Adrenal gland (tissue), 12 donors: ENCODE measurements around the gene EHMT1. TPM values are rescaled to one million over a fixed set of nuclear protein-coding genes. Genes with fewer than 3 reads are reported as not detected.

Source experiments
- DNase-seq, 7 donors: peaks; one replicate each; pipeline ENCODE4 v3.0.0-alpha.2; 2019 to 2020
- H3K27ac ChIP-seq, 5 donors: fragments of 200-600 bp; sonication (generic) in 4 of 5; 1 replicate in 3 of 5; 2 replicates in 2 of 5; pipeline versions ENCODE4 v1.5.1 to v1.8.0; 2016 to 2020; ENCODE audit warnings: mild to moderate bottlenecking in 1 of 5
- H3K27me3 ChIP-seq: fragments of 200-600 bp; 2 replicates; pipeline ENCODE4 v1.8.0; 2021
- H3K36me3 ChIP-seq, 2 donors: fragments of 200-600 bp; replicated peaks in 1 of 2; 1 replicate in 1 of 2; 2 replicates in 1 of 2; pipeline versions ENCODE4 v1.5.1 to v1.8.0; 2018 to 2022
- H3K4me1 ChIP-seq, 2 donors: fragments of 200-600 bp; replicated peaks in 1 of 2; 1 replicate in 1 of 2; 2 replicates in 1 of 2; pipeline versions ENCODE4 v1.5.1 to v1.8.0; 2018 to 2021
- H3K4me3 ChIP-seq, 4 donors: fragments of 200-600 bp; sonication (generic) in 3 of 4; one replicate each; pipeline ENCODE4 v1.5.1; 2016 to 2018
- H3K9me3 ChIP-seq, 3 donors: fragments of 200-600 bp; sonication (generic) in 1 of 3; replicated peaks in 1 of 3; 1 replicate in 2 of 3; 2 replicates in 1 of 3; pipeline versions ENCODE4 v1.5.1 to v1.8.0; 2016 to 2021
- CTCF ChIP-seq, 6 experiments: fragments of 450-650 bp in 4 of 6; fragments of 200-600 bp in 2 of 6; sonication (generic) in 1 of 6; IDR thresholded peaks; 1 replicate in 5 of 6; 2 replicates in 1 of 6; pipeline versions ENCODE4 v1.5.1 to v1.8.0; 2016 to 2021; ENCODE audit warnings: antibody characterized with exemption in 6 of 6, mild to moderate bottlenecking in 2 of 6, moderate library complexity in 1 of 6
- POLR2A ChIP-seq, 2 donors: fragments of 450-650 bp; IDR thresholded peaks; one replicate each; pipeline ENCODE4 v1.6.1; 2017; ENCODE audit warnings: antibody characterized with exemption in 2 of 2, mild to moderate bottlenecking in 2 of 2, moderate library complexity in 1 of 2
- WGBS, 4 donors: extraction: QIAGEN DNeasy Blood & Tissue Kit in 2 of 4; methylation state at CpG; one replicate each; pipeline versions ENCODE4 v1.1.5 to v1.1.7; 2013 to 2017; 5-methylcytosine and 5-hydroxymethylcytosine counted together
- intact Hi-C, 2 donors: fragments of 100-400 bp; cut with DNase I; formaldehyde crosslinking; loops; one replicate each; pipeline versions ENCODE4 v1.14.1 to v1.15.0; 2022 to 2023
- polyA plus RNA-seq, 3 donors: library from polyadenylated mRNA; stranded (reverse); fragments of 200-250 nt in 2 of 3; fragments of 350-450 nt in 1 of 3; fragmentation: Illumina TruSeq in 1 of 3; extraction: RNeasy Lipid Tissue Mini Kit (QIAGEN cat#74804) in 1 of 3; gene quantifications; one replicate each; pipeline ENCODE4 v1.2.3, GENCODE V29; 2013 to 2014
- total RNA-seq, 9 donors: library from RNA; depleted of rRNA in 4 of 9; stranded (reverse); fragments of >200 nt in 4 of 9; fragments of 120-200 nt in 1 of 9; fragmentation: NEBNext Ultra II Directional in 1 of 9; extraction: Animal tissue kit (Norgen Biotek cat#: 25700) in 1 of 9; gene quantifications; one replicate each; pipeline versions ENCODE4 v1.1.0 to v1.2.4, GENCODE V29; 2013 to 2023
- donor health status: healthy with polysubstance abuse.
- donor health status: Bipolar disorder and iron deficiency.
- donor health status: DM: yes; HTN: yes; CAD: no.
- donor health status: DM: no; HTN: no; CAD: no.
- donor health status: DM: no; HTN: no; CAD: no.
- donor health status: DM: yes; HTN: yes; CAD: no.

Gene EHMT1
- total and polyA plus RNA-seq, 12 donors, result 42.0 to 171 (median 71.0) TPM

GRCh38 chr9:137683262-137683864 is 64.6 kb downstream of the EHMT1 start:
- H3K9me3 ChIP-seq, result no peaks in the 10 kb centered on the region
- peaks cover 0 to 26% of the 10 kb centered on the region in 2 donors for H3K4me1 ChIP-seq
- no peaks in the 10 kb centered on the region for H3K27me3 ChIP-seq
- no peak overlapping the region for H3K4me3 ChIP-seq
- intact Hi-C loops, result no loop called here
- peak in 1 of 7 donors; percentile 52 for DNase-seq
- WGBS, 4 donors, result 73 to 84% (median 78%) methylated on average over 6 of the region's 6 CpGs
- H3K36me3 ChIP-seq, result no peaks in the 10 kb centered on the region
- no peak overlapping the region for H3K27ac ChIP-seq
- TF ChIP-seq CTCF (IDR thresholded peaks at IDR 0.05), result no peak
- TF ChIP-seq POLR2A (IDR thresholded peaks at IDR 0.05), result no peak

GRCh38 chr9:137685035-137685740 is 66.4 kb downstream of the EHMT1 start:
- Histone ChIP-seq H3K9me3 (no peaks in the 10 kb centered on the region), H3K36me3 (no peaks in the 10 kb centered on the region), H3K4me3 (no peak overlapping the region), H3K27ac (no peak overlapping the region), H3K4me1 (peaks cover 0 to 24% of the 10 kb centered on the region in 2 donors), H3K27me3 (no peaks in the 10 kb centered on the region)
- intact Hi-C loops, result no loop called here
- DNase-seq, result no peak
- 79 to 86% (median 83%) methylated on average over 5 of the region's 5 CpGs for WGBS, 4 donors
- TF ChIP-seq POLR2A (IDR thresholded peaks at IDR 0.05), result no peak
- TF ChIP-seq CTCF (IDR thresholded peaks at IDR 0.05), result no peak

GRCh38 chr9:137685741-137686420 is 67.1 kb downstream of the EHMT1 start:
- DNase-seq, result peak in 1 of 7 donors; percentile 9
- Histone ChIP-seq H3K36me3 (no peaks in the 10 kb centered on the region), H3K4me3 (no peak overlapping the region), H3K4me1 (peaks cover 0 to 25% of the 10 kb centered on the region in 2 donors), H3K9me3 (no peaks in the 10 kb centered on the region), H3K27ac (no peak overlapping the region), H3K27me3 (no peaks in the 10 kb centered on the region)
- 66 to 83% (median 78%) methylated on average over 5 of the region's 5 CpGs for WGBS, 4 donors
- TF ChIP-seq POLR2A (IDR thresholded peaks at IDR 0.05) (no peak), CTCF (IDR thresholded peaks at IDR 0.05) (no peak)
- intact Hi-C loops, result no loop called here

GRCh38 chr9:137688261-137688660 is 69.5 kb downstream of the EHMT1 start:
- Histone ChIP-seq H3K27ac (no peak overlapping the region), H3K36me3 (no peaks in the 10 kb centered on the region), H3K4me3 (no peak overlapping the region), H3K9me3 (no peaks in the 10 kb centered on the region), H3K27me3 (no peaks in the 10 kb centered on the region), H3K4me1 (peaks cover 0 to 33% of the 10 kb centered on the region in 2 donors)
- intact Hi-C loops, result no loop called here
- TF ChIP-seq POLR2A (IDR thresholded peaks at IDR 0.05) (no peak), CTCF (IDR thresholded peaks at IDR 0.05) (no peak)
- no peak for DNase-seq
- 92 to 96% (median 94%) methylated on average over 7 of the region's 7 CpGs for WGBS, 4 donors
